Activated B cell treated with CpG ODN at 0.5 μM for 24 hours (primary cell): ENCODE results near the gene RPL18. TPM values are rescaled to one million over a fixed set of nuclear protein-coding genes. Genes with fewer than 3 reads are reported as not detected.

Experiments
- total RNA-seq: library from RNA; stranded (reverse); gene quantifications from 2 replicates; pipeline ENCODE4 v1.2.3, GENCODE V29; 2022

Gene RPL18
- total RNA-seq, 1 donor from 2014 or later, result 2,427 TPM

Other genes starting within 250 kb of the RPL18 start
- 50.8 and 51.9 TPM in 2 replicates for gene KDELR1, start 227.6 kb downstream of the RPL18 start, total RNA-seq
- gene GRIN2D, start 225.5 kb downstream of the RPL18 start, total RNA-seq, result 0.93 and 1.2 TPM in 2 replicates
- 63.4 and 71.4 TPM in 2 replicates for gene GRWD1, start 173.2 kb downstream of the RPL18 start, total RNA-seq
- 1.7 and 2.2 TPM in 2 replicates for gene KCNJ14, start 163.6 kb downstream of the RPL18 start, total RNA-seq
- 35.6 and 40.5 TPM in 2 replicates for gene CYTH2, start 149.8 kb downstream of the RPL18 start, total RNA-seq
- gene LMTK3, start 107.3 kb downstream of the RPL18 start, total RNA-seq, result 0.60 and 0.66 TPM in 2 replicates
- gene SULT2B1, start 67.0 kb downstream of the RPL18 start, total RNA-seq, result not detected in 2 replicates
- gene SPACA4, start 12.4 kb downstream of the RPL18 start, total RNA-seq, result not detected in 2 replicates
- gene FAM83E, start 4.1 kb downstream of the RPL18 start, total RNA-seq, result 3.5 and 5.6 TPM in 2 replicates
- 38.2 and 48.5 TPM in 2 replicates for gene SPHK2, start 328 bp upstream of the RPL18 start, total RNA-seq
- 8.7 and 9.2 TPM in 2 replicates for gene DBP, start 18.2 kb upstream of the RPL18 start, total RNA-seq
- gene CA11, start 27.0 kb upstream of the RPL18 start, total RNA-seq, result 9.5 and 10.3 TPM in 2 replicates
- 0.54 and 0.71 TPM in 2 replicates for gene NTN5, start 53.8 kb upstream of the RPL18 start, total RNA-seq
- gene FUT2, start 76.8 kb upstream of the RPL18 start, total RNA-seq, result not detected in 2 replicates
- gene MAMSTR, start 100.5 kb upstream of the RPL18 start, total RNA-seq, result 0.37 and 0.78 TPM in 2 replicates
- gene RASIP1, start 121.4 kb upstream of the RPL18 start, total RNA-seq, result 0.07 and 0.12 TPM in 2 replicates
- gene IZUMO1, start 127.7 kb upstream of the RPL18 start, total RNA-seq, result not detected in 2 replicates
- not detected in 2 replicates for gene FUT1, start 133.5 kb upstream of the RPL18 start, total RNA-seq
- not detected in 2 replicates for gene FGF21, start 136.3 kb upstream of the RPL18 start, total RNA-seq
- gene BCAT2, start 191.9 kb upstream of the RPL18 start, total RNA-seq, result 44.0 and 47.8 TPM in 2 replicates
- 2.6 and 2.8 TPM in 2 replicates for gene HSD17B14, start 217.3 kb upstream of the RPL18 start, total RNA-seq
- 5.7 and 6.4 TPM in 2 replicates for gene PLEKHA4, start 249.4 kb upstream of the RPL18 start, total RNA-seq